SIG-M5 treated with dmso at 0.1 percent for 504 hours (cell line): ENCODE results near the gene CNNM1.
A peak's percentile ranks its signal among the peaks of the same experiment; 100 is the strongest.

ENCODE experiments used
- DNase-seq: peaks from one replicate; lab custom pipeline; 2025; ENCODE audit not compliant: unreplicated experiment; lab: John Stamatoyannopoulos, UW

The CNNM1 gene

GRCh38 chr10:99412099-99412498 lies 82.9 kb downstream of the CNNM1 start:
- DNase-seq: no peak

GRCh38 chr10:99418910-99419624 lies 89.9 kb downstream of the CNNM1 start:
- DNase-seq: no peak

DNA sequence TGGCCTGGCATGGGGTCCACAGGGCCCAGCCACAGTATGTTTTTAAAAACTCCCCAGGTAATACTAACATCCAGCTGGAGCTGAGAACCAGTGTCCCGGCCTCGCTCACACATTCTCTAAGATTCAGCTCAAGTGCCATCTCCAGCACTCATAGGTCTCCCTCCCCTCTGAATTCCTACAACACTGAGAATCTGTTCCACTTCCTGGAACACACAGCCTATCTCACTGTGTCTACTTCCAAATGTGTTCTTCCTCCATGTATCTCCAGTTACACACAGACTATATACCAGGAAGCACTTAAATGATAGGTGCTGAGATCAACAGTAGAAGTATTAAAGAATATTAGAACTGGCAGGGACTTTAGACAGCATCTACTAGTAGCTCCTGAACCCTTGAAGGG lies 90.5 kb downstream of the CNNM1 start:
- DNase-seq: no peak

GRCh38 chr10:99421233-99421739 lies 92.1 kb downstream of the CNNM1 start:
- DNase-seq: no peak

DNA sequence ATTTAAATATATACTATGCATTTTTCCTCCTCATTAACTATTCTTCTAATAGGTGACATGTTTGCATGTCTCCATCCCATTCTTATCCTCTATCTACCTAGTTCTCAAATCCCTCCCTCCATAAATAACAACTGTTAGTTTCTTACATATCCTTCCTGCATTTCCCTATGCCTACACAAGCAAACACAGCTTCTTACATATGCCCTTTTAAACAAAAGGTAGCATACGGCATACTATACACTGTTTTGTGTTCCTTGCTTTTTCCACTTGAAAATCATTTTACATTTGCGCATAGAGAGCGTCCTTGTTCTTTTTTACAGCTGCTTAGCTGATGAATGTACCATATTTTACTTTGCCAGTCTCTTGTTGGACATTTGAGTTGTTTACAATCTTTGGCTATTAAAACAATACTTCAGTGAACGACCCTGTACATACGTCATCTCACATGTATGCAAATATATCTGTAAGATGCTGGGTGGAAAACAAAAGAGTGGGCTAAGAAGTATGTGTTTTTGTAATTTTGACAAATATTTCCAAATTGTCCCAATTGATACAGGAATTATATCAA lies 93.5 kb downstream of the CNNM1 start:
- no peak for DNase-seq

DNA sequence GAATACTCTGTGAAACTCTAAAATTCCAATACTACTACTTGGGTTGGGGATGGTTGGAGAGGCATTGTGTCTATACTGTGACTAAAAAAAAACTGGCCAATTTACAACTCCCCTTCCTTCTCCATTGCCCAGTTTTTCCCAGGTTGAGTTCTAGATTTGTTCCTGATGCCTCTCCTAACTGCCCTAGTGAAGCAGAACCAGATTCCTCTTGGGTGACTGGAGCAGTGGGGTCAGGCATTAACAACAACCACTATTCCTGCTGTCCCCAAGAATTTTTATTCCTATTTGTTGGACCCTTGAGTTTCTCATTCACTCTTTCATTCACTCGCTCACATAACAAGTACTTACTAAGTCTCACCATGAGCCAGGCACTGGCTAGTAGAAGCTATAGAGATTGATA lies 95.5 kb downstream of the CNNM1 start:
- no peak for DNase-seq

DNA sequence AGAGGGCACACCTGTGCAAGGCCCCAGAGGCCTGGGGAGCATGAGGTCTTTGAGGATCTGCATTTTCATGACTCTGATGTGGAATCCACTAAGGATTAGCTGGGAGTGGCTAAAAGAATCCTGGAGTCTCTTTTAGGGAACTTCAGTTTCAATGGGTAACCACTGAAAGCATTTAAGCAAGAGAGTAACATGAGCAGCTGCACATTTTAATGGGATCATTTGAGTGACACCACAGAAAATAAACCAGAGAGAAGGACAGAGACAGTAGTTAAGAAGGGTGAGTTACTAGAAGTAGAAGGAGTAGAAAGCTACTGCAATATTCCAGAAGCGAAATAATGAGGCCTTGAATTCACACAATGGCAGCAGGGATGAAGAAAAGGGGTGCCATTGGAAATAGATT lies 96.0 kb downstream of the CNNM1 start:
- DNase-seq: no peak

- DNase-seq: no peak
Measured at GRCh38 chr10:99426689-99427088, 97.5 kb downstream of the CNNM1 start.

DNA sequence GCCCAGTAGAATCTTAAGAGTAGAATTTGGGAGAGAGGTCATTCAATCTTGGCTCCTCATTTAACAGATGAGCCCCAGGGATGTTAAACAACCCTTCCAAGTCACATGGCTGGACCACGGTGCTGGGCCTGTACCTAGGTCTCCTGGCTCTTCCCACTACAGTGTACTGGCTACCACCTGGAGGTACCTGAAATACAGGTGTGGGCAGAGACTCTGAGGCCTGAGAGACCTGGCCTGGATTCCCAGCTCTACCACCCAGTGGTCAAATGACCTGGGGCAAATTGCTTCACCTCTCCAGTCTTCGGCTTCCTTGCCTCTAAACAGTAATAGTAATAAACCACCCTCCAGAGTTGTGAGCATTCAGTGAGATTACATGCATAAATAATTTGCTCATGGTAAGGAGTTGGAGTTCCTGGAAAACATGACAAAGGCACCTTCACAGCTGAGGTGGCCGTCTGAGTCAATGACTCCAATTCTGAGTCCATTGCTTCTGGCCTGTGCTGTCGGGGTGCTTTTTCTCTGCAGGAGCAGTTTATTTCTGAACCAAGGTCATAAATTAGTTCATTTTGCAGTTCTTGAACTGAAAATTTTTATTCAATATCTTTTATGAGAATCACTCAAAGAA lies 98.5 kb downstream of the CNNM1 start:
- DNase-seq: no peak

DNA sequence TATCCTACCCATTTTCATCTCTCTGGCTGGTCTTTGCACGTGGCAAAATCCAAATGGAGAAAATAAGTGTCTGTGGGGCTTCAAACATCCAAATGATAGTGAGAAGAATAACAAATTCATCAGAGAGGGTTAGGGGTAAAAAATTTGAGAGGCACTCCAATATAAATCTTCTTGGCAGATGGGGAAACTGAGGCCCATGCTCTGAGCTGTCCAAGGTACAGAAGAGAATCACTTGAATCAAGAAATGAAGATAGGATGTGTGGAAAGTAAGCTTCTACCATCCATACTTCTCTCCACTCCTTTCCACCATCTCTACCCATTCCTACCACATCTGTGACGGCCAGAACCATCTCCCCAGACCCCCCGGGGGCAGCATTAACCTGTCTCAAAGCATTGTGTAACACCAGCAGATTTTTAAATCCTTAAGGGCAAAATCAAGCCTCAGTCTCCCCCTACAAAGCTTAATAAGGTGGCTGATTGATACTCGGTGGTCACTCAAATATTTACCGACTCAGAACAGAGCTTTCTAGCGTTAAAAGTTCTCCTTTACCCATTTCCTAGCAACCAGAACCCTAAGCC lies 100.5 kb downstream of the CNNM1 start:
- DNase-seq: no peak

- DNase-seq: no peak
Measured at GRCh38 chr10:99430116-99430450, 100.9 kb downstream of the CNNM1 start.

- peak; percentile 98 for DNase-seq
Measured at GRCh38 chr10:99430451-99431189, 101.5 kb downstream of the CNNM1 start, which contains the start of gene GOT1. TSS of gene GOT1 (minus strand) at chr10:99430624. CDS start at chr10:99430565, 59 bp downstream.

GRCh38 chr10:99431190-99431760 lies 102.1 kb downstream of the CNNM1 start:
- peak; percentile 67 for DNase-seq

DNA sequence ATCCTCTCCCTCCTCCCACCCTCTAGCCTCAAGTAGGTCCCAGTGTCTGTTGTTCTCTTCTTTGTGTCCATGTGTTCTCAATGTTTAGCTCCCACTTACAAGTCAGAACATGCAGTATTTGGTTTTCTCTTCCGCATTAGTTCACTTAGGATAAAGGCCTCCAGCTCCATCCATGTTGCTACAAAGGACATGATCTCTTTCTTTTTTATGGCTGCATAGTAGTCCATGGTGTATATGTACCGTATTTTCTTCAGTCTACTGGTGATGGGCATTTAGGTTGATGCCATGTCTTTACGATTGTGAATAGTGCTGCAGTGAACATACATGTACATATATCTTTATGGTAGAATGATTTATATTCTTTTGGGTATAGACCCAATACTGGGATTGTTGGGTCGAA lies 102.9 kb downstream of the CNNM1 start:
- DNase-seq: no peak

GRCh38 chr10:99432881-99433280 lies 103.7 kb downstream of the CNNM1 start:
- DNase-seq: no peak

DNA sequence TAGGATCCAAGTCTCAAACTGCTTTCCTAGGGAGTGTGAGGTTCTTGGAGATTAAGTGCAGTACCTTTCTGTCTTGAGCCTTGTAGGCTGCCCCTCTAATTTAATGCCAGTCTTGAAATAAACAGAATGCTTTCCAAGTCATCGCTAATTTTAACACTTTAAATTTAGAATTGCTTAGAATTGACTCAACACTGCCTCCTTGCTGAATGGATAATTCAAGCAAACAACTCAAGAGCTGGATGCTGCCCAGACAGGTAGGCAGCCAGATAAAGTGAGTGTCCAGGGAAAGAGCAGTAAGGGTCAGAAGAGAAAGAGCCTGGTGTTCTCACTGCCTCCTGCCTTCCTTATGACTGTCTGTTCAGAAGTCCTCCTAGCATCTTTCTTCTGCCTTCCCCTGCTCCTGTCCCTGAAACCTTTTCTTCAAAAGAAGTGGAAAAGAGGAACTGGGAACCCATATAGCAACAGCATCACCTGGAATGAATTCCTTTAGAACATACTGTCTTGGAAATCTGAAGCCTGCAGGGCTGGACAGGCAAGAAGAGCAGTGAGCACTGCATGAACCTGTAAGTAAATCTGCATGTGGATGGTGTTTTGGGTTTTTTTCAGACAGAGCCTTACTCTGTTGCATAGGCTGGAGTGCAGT lies 104.3 kb downstream of the CNNM1 start:
- no peak for DNase-seq

GRCh38 chr10:99435986-99436638 lies 107.0 kb downstream of the CNNM1 start:
- DNase-seq: peak; percentile 56

- no peak for DNase-seq
Measured at GRCh38 chr10:99438890-99439289, 109.7 kb downstream of the CNNM1 start.

- DNase-seq: no peak
Measured at GRCh38 chr10:99442394-99442793, 113.2 kb downstream of the CNNM1 start.

GRCh38 chr10:99443500-99443899 lies 114.3 kb downstream of the CNNM1 start:
- DNase-seq: no peak
